Effector memory CD4-positive, alpha-beta T cell (primary cell): ENCODE measurements around the gene SGIP1.
A peak's percentile ranks its signal among the peaks of the same experiment; 100 is the strongest.

Experiments used
- DNase-seq, 3 donors: peaks; one replicate each; pipeline ENCODE4 v3.0.0-alpha.2; 2020
- H3K27ac ChIP-seq: 2 replicates; pipeline ENCODE4 v1.7.0; 2013; ENCODE audit warnings: mild to moderate bottlenecking, low read length, moderate library complexity; ENCODE audit not compliant: insufficient read depth, poor library complexity, severe bottlenecking
- H3K27me3 ChIP-seq: replicated peaks from 2 replicates; pipeline ENCODE4 v1.7.0; 2013; ENCODE audit warnings: mild to moderate bottlenecking, low read length; ENCODE audit not compliant: insufficient read depth, control insufficient read depth, poor library complexity, severe bottlenecking
- H3K36me3 ChIP-seq: 2 replicates; pipeline ENCODE4 v1.7.0; 2013; ENCODE audit warnings: mild to moderate bottlenecking, low read length, moderate library complexity; ENCODE audit not compliant: control insufficient read depth, insufficient read depth
- H3K4me1 ChIP-seq: 2 replicates; pipeline ENCODE4 v1.7.0; 2013; ENCODE audit warnings: low read length, mild to moderate bottlenecking; ENCODE audit not compliant: control insufficient read depth, insufficient read depth, poor library complexity, severe bottlenecking
- H3K4me3 ChIP-seq: 2 replicates; pipeline ENCODE4 v1.7.0; 2013; ENCODE audit warnings: low read length, low read depth, mild to moderate bottlenecking; ENCODE audit not compliant: insufficient read depth, poor library complexity, severe bottlenecking
- H3K9me3 ChIP-seq: 2 replicates; pipeline ENCODE4 v1.7.0; 2013; ENCODE audit warnings: mild to moderate bottlenecking, low read length, moderate library complexity; ENCODE audit not compliant: control insufficient read depth

Gene SGIP1

GRCh38 chr1:66520655-66521054 lies 13.3 kb upstream of the SGIP1 start:
- Histone ChIP-seq H3K4me3 (no peak overlapping the region), H3K27me3 (no peaks in the 10 kb centered on the region), H3K36me3 (no peaks in the 10 kb centered on the region)

GRCh38 chr1:66521721-66522365 lies 12.1 kb upstream of the SGIP1 start:
- DNase-seq, result no peak
- Histone ChIP-seq H3K4me1 (no peaks in the 10 kb centered on the region), H3K9me3 (no peaks in the 10 kb centered on the region), H3K27me3 (no peaks in the 10 kb centered on the region), H3K27ac (no peak overlapping the region), H3K36me3 (no peaks in the 10 kb centered on the region), H3K4me3 (no peak overlapping the region)

More at GRCh38 chr1:66520655-66521054, 13.3 kb upstream of the SGIP1 start:
- no peak for DNase-seq
- Histone ChIP-seq H3K4me1 (no peaks in the 10 kb centered on the region), H3K9me3 (no peaks in the 10 kb centered on the region), H3K27ac (no peak overlapping the region)

GRCh38 chr1:66523562-66523961 lies 10.4 kb upstream of the SGIP1 start:
- Histone ChIP-seq H3K4me3 (no peak overlapping the region), H3K27me3 (no peaks in the 10 kb centered on the region), H3K27ac (no peak overlapping the region), H3K9me3 (no peaks in the 10 kb centered on the region), H3K36me3 (no peaks in the 10 kb centered on the region), H3K4me1 (no peaks in the 10 kb centered on the region)
- DNase-seq, result no peak

- no peak overlapping the region for H3K4me3 ChIP-seq
- no peak overlapping the region for H3K27ac ChIP-seq
- no peaks in the 10 kb centered on the region for H3K9me3 ChIP-seq
- no peaks in the 10 kb centered on the region for H3K36me3 ChIP-seq
- H3K4me1 ChIP-seq, result no peaks in the 10 kb centered on the region
- DNase-seq, result no peak
- H3K27me3 ChIP-seq, result no peaks in the 10 kb centered on the region
These were observed 8.9 kb upstream of the SGIP1 start for GRCh38 chr1:66525086-66525485.

GRCh38 chr1:66526036-66526435 lies 7.9 kb upstream of the SGIP1 start:
- no peaks in the 10 kb centered on the region for H3K4me1 ChIP-seq
- no peaks in the 10 kb centered on the region for H3K27me3 ChIP-seq
- no peak overlapping the region for H3K4me3 ChIP-seq
- H3K9me3 ChIP-seq, result no peaks in the 10 kb centered on the region
- DNase-seq, result no peak
- no peaks in the 10 kb centered on the region for H3K36me3 ChIP-seq
- no peak overlapping the region for H3K27ac ChIP-seq

GRCh38 chr1:66526991-66527390 lies 7.0 kb upstream of the SGIP1 start:
- no peak for DNase-seq
- Histone ChIP-seq H3K4me3 (no peak overlapping the region), H3K27ac (no peak overlapping the region), H3K36me3 (no peaks in the 10 kb centered on the region), H3K27me3 (no peaks in the 10 kb centered on the region), H3K4me1 (no peaks in the 10 kb centered on the region), H3K9me3 (no peaks in the 10 kb centered on the region)

- H3K27ac ChIP-seq, result no peak overlapping the region
- H3K9me3 ChIP-seq, result no peaks in the 10 kb centered on the region
- DNase-seq, result no peak
- no peaks in the 10 kb centered on the region for H3K36me3 ChIP-seq
- H3K27me3 ChIP-seq, result no peaks in the 10 kb centered on the region
- H3K4me3 ChIP-seq, result no peak overlapping the region
- H3K4me1 ChIP-seq, result peaks cover 3% of the 10 kb centered on the region
These were observed 6.3 kb upstream of the SGIP1 start for GRCh38 chr1:66527686-66528085.

GRCh38 chr1:66528580-66528979 lies 5.4 kb upstream of the SGIP1 start:
- no peak overlapping the region for H3K27ac ChIP-seq
- no peaks in the 10 kb centered on the region for H3K27me3 ChIP-seq
- H3K36me3 ChIP-seq, result no peaks in the 10 kb centered on the region
- no peak for DNase-seq
- H3K4me3 ChIP-seq, result no peak overlapping the region
- H3K4me1 ChIP-seq, result peaks cover 9% of the 10 kb centered on the region
- no peaks in the 10 kb centered on the region for H3K9me3 ChIP-seq

- peaks cover 9% of the 10 kb centered on the region for H3K4me1 ChIP-seq
- no peaks in the 10 kb centered on the region for H3K36me3 ChIP-seq
- H3K27ac ChIP-seq, result no peak overlapping the region
- no peak overlapping the region for H3K4me3 ChIP-seq
- H3K9me3 ChIP-seq, result no peaks in the 10 kb centered on the region
- no peaks in the 10 kb centered on the region for H3K27me3 ChIP-seq
- DNase-seq, result no peak
These were observed 1.7 kb upstream of the SGIP1 start for GRCh38 chr1:66532214-66532613.

- Histone ChIP-seq H3K27me3 (no peaks in the 10 kb centered on the region), H3K27ac (no peak overlapping the region), H3K4me3 (peak overlapping the region; percentile 36), H3K36me3 (no peaks in the 10 kb centered on the region), H3K9me3 (no peaks in the 10 kb centered on the region), H3K4me1 (peaks cover 9% of the 10 kb centered on the region)
- no peak for DNase-seq
These were observed 862 bp upstream of the SGIP1 start for GRCh38 chr1:66532798-66533783.
